GM13976 (cell line): Measurements from ENCODE around the gene PLEKHJ1.

Source experiments
- DNase-seq: peaks from one replicate; pipeline ENCODE4 v3.0.0; 2012; ENCODE audit warnings: low spot score
- CTCF ChIP-seq: IDR thresholded peaks from 2 replicates; pipeline ENCODE4 v1.5.1; 2012; ENCODE audit warnings: borderline replicate concordance, mild to moderate bottlenecking; ENCODE audit not compliant: insufficient read depth; ENCODE audit errors: extremely low read depth, missing control alignments, control extremely low read depth
- in situ Hi-C: fragments of 300-500 bp; cut with MboI; formaldehyde crosslinking; loops from one replicate; pipeline ENCODE4 v1.12.0; 2022; ENCODE audit warnings: low sequenced_read_pairs, mixed read lengths, inconsistent platforms; ENCODE audit not compliant: unreplicated experiment

The PLEKHJ1 gene

GRCh38 chr19:2189880-2190279 is 46.2 kb downstream of the PLEKHJ1 start:
- in situ Hi-C loops: no loop called here

GRCh38 chr19:2188708-2189385 is 47.3 kb downstream of the PLEKHJ1 start:
- no peak for TF ChIP-seq CTCF
- no peak for DNase-seq
- in situ Hi-C loops: no loop called here

More at GRCh38 chr19:2189880-2190279, 46.2 kb downstream of the PLEKHJ1 start:
- DNase-seq: no peak
- TF ChIP-seq CTCF: no peak

GRCh38 chr19:2187159-2187558 is 49.0 kb downstream of the PLEKHJ1 start:
- no peak for TF ChIP-seq CTCF
- in situ Hi-C loops: no loop called here
- DNase-seq: no peak

GRCh38 chr19:2186071-2186846 is 49.9 kb downstream of the PLEKHJ1 start:
- in situ Hi-C loops: no loop called here
- DNase-seq: no peak
- TF ChIP-seq CTCF: no peak

GRCh38 chr19:2185734-2186070 is 50.4 kb downstream of the PLEKHJ1 start:
- in situ Hi-C loops: no loop called here
- no peak for TF ChIP-seq CTCF
- no peak for DNase-seq

- in situ Hi-C loops: no loop called here
- DNase-seq: no peak
- no peak for TF ChIP-seq CTCF
Observed at GRCh38 chr19:2184422-2184975, 51.6 kb downstream of the PLEKHJ1 start.
